OCI-LY1 (cell line): ENCODE results near the gene MYBBP1A.

Experiments
- H2AFZ ChIP-seq: fragments of 200-600 bp; sonication (generic), shearing (Covaris generic); 2 replicates; pipeline ENCODE4 v1.6.0; 2014; ENCODE audit warnings: antibody characterized with exemption, mild to moderate bottlenecking, low read length
- H3F3A ChIP-seq: fragments of 200-600 bp; sonication (generic), shearing (Covaris generic); 2 replicates; pipeline ENCODE4 v1.6.0; 2014; ENCODE audit warnings: mild to moderate bottlenecking, antibody characterized with exemption, low read length, moderate library complexity; ENCODE audit not compliant: insufficient read depth
- H3K27ac ChIP-seq: fragments of 200-600 bp; sonication (generic); 2 replicates; pipeline ENCODE4 v1.5.1; 2014; ENCODE audit warnings: low read length, mixed run types, mild to moderate bottlenecking, low read depth; ENCODE audit not compliant: poor library complexity, severe bottlenecking
- H3K27me3 ChIP-seq: fragments of 200-600 bp; sonication (generic); 2 replicates; pipeline ENCODE4 v1.6.0; 2014; ENCODE audit warnings: antibody characterized with exemption, mild to moderate bottlenecking, low read length, moderate library complexity; ENCODE audit not compliant: insufficient read depth
- H3K36me3 ChIP-seq: fragments of 200-600 bp; sonication (generic); 2 replicates; pipeline ENCODE4 v1.6.1; 2014; ENCODE audit warnings: mild to moderate bottlenecking, antibody characterized with exemption, low read length, moderate library complexity, mixed read lengths; ENCODE audit not compliant: insufficient read depth
- H3K4me1 ChIP-seq: fragments of 200-600 bp; sonication (generic); 2 replicates; pipeline ENCODE4 v1.5.1; 2014; ENCODE audit warnings: mild to moderate bottlenecking, low read length, moderate library complexity; ENCODE audit not compliant: insufficient read depth, severe bottlenecking
- H3K4me2 ChIP-seq: fragments of 200-600 bp; sonication (generic), shearing (Covaris generic); 2 replicates; pipeline ENCODE4 v1.6.1; 2014; ENCODE audit warnings: low read length
- H3K4me3 ChIP-seq: fragments of 200-600 bp; sonication (generic); 2 replicates; pipeline ENCODE4 v1.5.1; 2014; ENCODE audit warnings: low read length, low read depth, mild to moderate bottlenecking, mixed read lengths; ENCODE audit not compliant: poor library complexity, severe bottlenecking
- H3K79me2 ChIP-seq: fragments of 200-600 bp; shearing (Covaris generic); 2 replicates; pipeline ENCODE4 v1.6.1; 2016; ENCODE audit warnings: mixed run types, low read length, mixed read lengths; ENCODE audit not compliant: insufficient read depth
- H3K9ac ChIP-seq: fragments of 200-600 bp; sonication (generic), shearing (Covaris generic); 2 replicates; pipeline ENCODE4 v1.6.1; 2014; ENCODE audit warnings: mild to moderate bottlenecking, low read length, mixed read lengths
- H3K9me2 ChIP-seq: fragments of 200-600 bp; sonication (generic), shearing (Covaris generic); 2 replicates; pipeline ENCODE4 v1.6.1; 2014; ENCODE audit warnings: low read depth, mild to moderate bottlenecking, low read length, mixed read lengths
- H3K9me3 ChIP-seq: fragments of 200-600 bp; shearing (Covaris generic); 2 replicates; pipeline ENCODE4 v1.6.1; 2014; ENCODE audit warnings: low read length, mixed read lengths
- H4K20me1 ChIP-seq: fragments of 200-600 bp; sonication (generic), shearing (Covaris generic); 2 replicates; pipeline ENCODE4 v1.6.0; 2016; ENCODE audit warnings: mild to moderate bottlenecking, low read length; ENCODE audit not compliant: insufficient read depth
- EZH2 ChIP-seq: fragments of 200-600 bp; sonication (generic), shearing (Covaris generic); IDR thresholded peaks from 2 replicates; pipeline ENCODE4 v1.8.0; 2017; ENCODE audit warnings: borderline replicate concordance, mixed run types, mild to moderate bottlenecking, antibody characterized with exemption, low read length, moderate library complexity, mixed read lengths
- TF ChIP-seq, protein P1 (sequence below): fragments of 200-600 bp; sonication (generic), shearing (Covaris generic); IDR thresholded peaks from 2 replicates; pipeline ENCODE4 v1.5.1; 2017; ENCODE audit warnings: mild to moderate bottlenecking, antibody characterized with exemption, low read length, moderate library complexity, mixed read lengths

Gene MYBBP1A

DNA sequence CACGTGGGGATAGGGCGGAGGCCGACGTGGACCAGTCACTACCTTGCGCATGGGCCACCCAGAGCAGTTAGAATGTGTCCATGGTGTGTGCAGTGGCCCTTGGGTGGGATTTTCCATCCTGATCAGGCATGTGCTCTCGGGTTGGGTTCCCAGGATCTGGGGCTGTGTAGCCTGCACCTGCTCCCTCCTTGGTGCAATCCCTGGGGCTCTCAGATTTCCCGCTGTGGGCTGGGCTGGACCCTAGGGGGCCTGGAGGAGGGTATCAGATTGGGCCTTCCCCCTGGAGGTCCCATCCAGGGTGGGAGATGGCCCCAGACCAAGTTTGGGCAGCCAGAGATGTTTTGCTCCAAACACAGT is 30.4 kb upstream of the MYBBP1A start:
- H3K27me3 ChIP-seq: 0 out of 2 replicates have a peak, but pooled peaks cover 12% of the 10 kb centered on the region
- no peak overlapping the region for H3K27ac ChIP-seq
- no peaks in the 10 kb centered on the region for H3F3A ChIP-seq
- TF ChIP-seq EZH2: no peak
- TF ChIP-seq, protein P1, sequence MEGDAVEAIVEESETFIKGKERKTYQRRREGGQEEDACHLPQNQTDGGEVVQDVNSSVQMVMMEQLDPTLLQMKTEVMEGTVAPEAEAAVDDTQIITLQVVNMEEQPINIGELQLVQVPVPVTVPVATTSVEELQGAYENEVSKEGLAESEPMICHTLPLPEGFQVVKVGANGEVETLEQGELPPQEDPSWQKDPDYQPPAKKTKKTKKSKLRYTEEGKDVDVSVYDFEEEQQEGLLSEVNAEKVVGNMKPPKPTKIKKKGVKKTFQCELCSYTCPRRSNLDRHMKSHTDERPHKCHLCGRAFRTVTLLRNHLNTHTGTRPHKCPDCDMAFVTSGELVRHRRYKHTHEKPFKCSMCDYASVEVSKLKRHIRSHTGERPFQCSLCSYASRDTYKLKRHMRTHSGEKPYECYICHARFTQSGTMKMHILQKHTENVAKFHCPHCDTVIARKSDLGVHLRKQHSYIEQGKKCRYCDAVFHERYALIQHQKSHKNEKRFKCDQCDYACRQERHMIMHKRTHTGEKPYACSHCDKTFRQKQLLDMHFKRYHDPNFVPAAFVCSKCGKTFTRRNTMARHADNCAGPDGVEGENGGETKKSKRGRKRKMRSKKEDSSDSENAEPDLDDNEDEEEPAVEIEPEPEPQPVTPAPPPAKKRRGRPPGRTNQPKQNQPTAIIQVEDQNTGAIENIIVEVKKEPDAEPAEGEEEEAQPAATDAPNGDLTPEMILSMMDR: no peak
- H3K4me3 ChIP-seq: no peak overlapping the region
- H2AFZ ChIP-seq: no peak overlapping the region
- H3K4me2 ChIP-seq: no peak overlapping the region
- no peaks in the 10 kb centered on the region for H4K20me1 ChIP-seq
- no peaks in the 10 kb centered on the region for H3K36me3 ChIP-seq
- H3K79me2 ChIP-seq: no peaks in the 10 kb centered on the region
- H3K4me1 ChIP-seq: no peaks in the 10 kb centered on the region
- H3K9me2 ChIP-seq: no peaks in the 10 kb centered on the region
- no peaks in the 10 kb centered on the region for H3K9me3 ChIP-seq
- H3K9ac ChIP-seq: no peak overlapping the region

DNA sequence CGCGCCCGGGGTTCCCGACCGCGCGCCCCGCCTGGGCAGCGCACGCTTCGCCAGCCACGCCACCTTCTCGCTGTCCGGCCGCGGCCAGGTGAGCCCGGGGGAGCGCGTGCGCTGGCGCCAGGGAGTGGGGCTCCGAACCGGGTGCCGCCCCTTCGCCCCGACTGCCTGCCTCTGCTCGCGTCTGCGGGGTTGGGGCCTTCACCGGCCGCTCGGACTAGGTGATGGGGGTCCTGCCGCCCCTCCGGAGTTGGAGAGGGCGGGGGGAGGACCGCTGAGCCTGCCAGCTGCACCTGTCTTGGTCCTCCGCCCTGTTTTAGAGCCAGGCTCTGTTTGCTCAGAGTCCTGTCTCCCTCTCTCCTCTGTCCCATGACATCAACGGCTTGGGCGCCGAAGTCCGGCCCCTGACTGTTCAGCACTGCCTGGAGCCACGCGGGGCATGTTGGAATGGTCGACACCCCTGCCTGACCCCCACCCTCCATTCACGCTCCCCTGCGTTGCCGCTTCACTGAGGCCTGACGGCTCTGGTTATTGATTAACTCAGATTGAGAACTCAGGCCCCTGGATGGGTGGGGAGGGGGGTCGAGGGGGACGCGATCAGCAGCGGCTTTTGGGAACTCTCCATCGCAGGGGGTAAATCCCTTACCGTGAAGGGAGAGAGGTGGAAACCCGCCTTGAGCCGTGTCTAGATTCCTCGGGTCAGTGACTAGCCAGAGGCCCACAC is 29.9 kb upstream of the MYBBP1A start:
- H3K4me2 ChIP-seq: no peak overlapping the region
- no peaks in the 10 kb centered on the region for H3K9me2 ChIP-seq
- TF ChIP-seq, protein P1: no peak
- no peak for TF ChIP-seq EZH2
- no peaks in the 10 kb centered on the region for H3K36me3 ChIP-seq
- no peak overlapping the region for H3K27ac ChIP-seq
- no peak overlapping the region for H3K9ac ChIP-seq
- no peak overlapping the region for H2AFZ ChIP-seq
- H3K9me3 ChIP-seq: no peaks in the 10 kb centered on the region
- H3K4me3 ChIP-seq: no peak overlapping the region
- no peaks in the 10 kb centered on the region for H3K4me1 ChIP-seq
- peaks cover 11% of the 10 kb centered on the region; the same call in 1 of the 2 replicates for H3K27me3 ChIP-seq
- no peaks in the 10 kb centered on the region for H3K79me2 ChIP-seq
- H4K20me1 ChIP-seq: no peaks in the 10 kb centered on the region
- no peaks in the 10 kb centered on the region for H3F3A ChIP-seq

DNA sequence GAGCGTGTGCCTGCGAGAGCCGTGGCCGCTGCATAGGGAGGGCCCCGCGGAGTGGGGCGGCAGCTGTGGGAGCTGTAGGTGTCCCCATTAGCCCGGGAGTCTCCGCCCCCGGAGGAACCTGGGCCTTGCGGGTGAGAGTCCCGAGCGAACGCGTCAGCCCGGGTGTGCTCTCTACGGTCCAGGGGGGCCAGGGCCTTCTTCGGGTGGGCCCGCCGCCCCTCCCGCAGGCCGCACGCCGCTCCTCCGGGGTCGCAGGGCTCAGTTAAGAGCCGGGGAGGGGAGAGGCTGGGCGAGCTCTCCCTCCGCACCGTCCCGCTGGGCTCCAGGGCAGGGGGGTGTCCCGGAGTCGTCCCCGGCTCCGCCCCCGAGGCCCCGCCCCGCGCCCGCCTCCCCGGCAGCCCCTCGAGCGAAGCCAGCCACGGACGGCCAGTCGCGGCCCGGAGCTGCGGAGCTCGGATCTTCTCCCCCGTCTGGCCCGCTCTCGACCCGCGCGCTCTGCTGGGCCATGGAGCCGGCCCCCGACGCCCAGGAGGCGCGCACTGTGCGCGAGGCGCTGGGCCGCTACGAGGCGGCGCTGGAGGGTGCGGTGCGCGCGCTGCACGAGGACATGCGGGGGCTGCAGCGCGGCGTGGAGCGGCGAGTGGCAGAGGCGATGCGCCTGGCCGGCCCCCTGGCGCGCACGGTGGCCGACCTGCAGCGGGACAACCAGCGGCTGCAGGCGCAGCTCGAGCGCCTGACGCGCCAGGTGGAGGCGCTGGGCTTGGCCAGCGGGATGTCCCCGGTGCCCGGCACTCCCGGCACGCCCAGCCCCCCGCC is 29.1 kb upstream of the MYBBP1A start, which contains the start of gene SMTNL2:
SMTNL2 (plus strand) TSS at position 429 of the 816 bp plus-strand sequence; CDS start at position 506, 77 bp downstream.
- H3K27ac ChIP-seq: no peak within 1 kb of the TSS

More for the DNA sequence above, 29.1 kb upstream of the MYBBP1A start, which contains the start of gene SMTNL2:
- H3K4me1 ChIP-seq: no peaks in the 10 kb centered on the region
- H3K79me2 ChIP-seq: no peaks in the 10 kb centered on the region
- no peak within 1 kb of the TSS for H2AFZ ChIP-seq
- no peaks in the 10 kb centered on the region for H4K20me1 ChIP-seq
- TF ChIP-seq EZH2: no peak
- TF ChIP-seq, protein P1: no peak
- no peak within 1 kb of the TSS for H3K4me3 ChIP-seq
- H3K4me2 ChIP-seq: no peak within 1 kb of the TSS
- H3K9me2 ChIP-seq: no peaks in the 10 kb centered on the region
- peaks cover 12% of the 10 kb centered on the region; the same call in 1 of the 2 replicates for H3K27me3 ChIP-seq
- no peaks in the 10 kb centered on the region for H3F3A ChIP-seq
- no peak within 1 kb of the TSS for H3K9ac ChIP-seq
- H3K9me3 ChIP-seq: no peaks in the 10 kb centered on the region
- no peaks in the 10 kb centered on the region for H3K36me3 ChIP-seq
